Effector memory CD4-positive, alpha-beta T cell (primary cell): ENCODE data around the gene TK1.
"Not testable (repeated sequence)": the region's sequence is repeated elsewhere in the genome, so short reads cannot be mapped to it uniquely, and the experiment has no call there.

Experiments
- DNase-seq, 3 donors: peaks; one replicate each; pipeline ENCODE4 v3.0.0-alpha.2; 2020
- H3K27ac ChIP-seq: 2 replicates; pipeline ENCODE4 v1.7.0; 2013; ENCODE audit warnings: mild to moderate bottlenecking, low read length, moderate library complexity; ENCODE audit not compliant: insufficient read depth, poor library complexity, severe bottlenecking
- H3K27me3 ChIP-seq: replicated peaks from 2 replicates; pipeline ENCODE4 v1.7.0; 2013; ENCODE audit warnings: mild to moderate bottlenecking, low read length; ENCODE audit not compliant: insufficient read depth, control insufficient read depth, poor library complexity, severe bottlenecking
- H3K36me3 ChIP-seq: 2 replicates; pipeline ENCODE4 v1.7.0; 2013; ENCODE audit warnings: mild to moderate bottlenecking, low read length, moderate library complexity; ENCODE audit not compliant: control insufficient read depth, insufficient read depth
- H3K4me1 ChIP-seq: 2 replicates; pipeline ENCODE4 v1.7.0; 2013; ENCODE audit warnings: low read length, mild to moderate bottlenecking; ENCODE audit not compliant: control insufficient read depth, insufficient read depth, poor library complexity, severe bottlenecking
- H3K4me3 ChIP-seq: 2 replicates; pipeline ENCODE4 v1.7.0; 2013; ENCODE audit warnings: low read length, low read depth, mild to moderate bottlenecking; ENCODE audit not compliant: insufficient read depth, poor library complexity, severe bottlenecking
- H3K9me3 ChIP-seq: 2 replicates; pipeline ENCODE4 v1.7.0; 2013; ENCODE audit warnings: mild to moderate bottlenecking, low read length, moderate library complexity; ENCODE audit not compliant: control insufficient read depth

The TK1 gene

DNA sequence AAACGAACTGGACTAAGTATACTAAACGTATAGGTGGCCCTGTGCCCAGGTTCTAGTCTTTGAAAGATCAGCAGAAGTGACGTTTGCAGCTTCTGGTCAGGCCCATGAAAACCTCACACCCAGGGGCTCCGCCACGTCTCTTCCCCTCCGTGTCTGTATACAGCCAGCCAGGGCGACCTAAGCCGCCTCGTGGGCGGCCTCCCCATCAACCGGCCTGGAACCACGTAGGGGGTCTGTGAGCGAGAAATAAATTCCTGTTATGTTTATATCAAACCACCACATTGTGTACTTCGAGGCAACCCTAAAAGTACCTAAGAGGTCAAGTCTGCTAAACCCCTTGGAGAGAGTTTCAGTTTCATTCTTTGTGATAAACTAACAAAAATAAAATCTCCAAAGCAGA, 6.8 kb downstream of the TK1 start:
- Histone ChIP-seq H3K4me3 (no peak overlapping the region), H3K27ac (no peak overlapping the region), H3K27me3 (no peaks in the 10 kb centered on the region), H3K9me3 (no peaks in the 10 kb centered on the region), H3K36me3 (no peaks in the 10 kb centered on the region), H3K4me1 (peaks cover 7% of the 10 kb centered on the region)
- no peak for DNase-seq

DNA sequence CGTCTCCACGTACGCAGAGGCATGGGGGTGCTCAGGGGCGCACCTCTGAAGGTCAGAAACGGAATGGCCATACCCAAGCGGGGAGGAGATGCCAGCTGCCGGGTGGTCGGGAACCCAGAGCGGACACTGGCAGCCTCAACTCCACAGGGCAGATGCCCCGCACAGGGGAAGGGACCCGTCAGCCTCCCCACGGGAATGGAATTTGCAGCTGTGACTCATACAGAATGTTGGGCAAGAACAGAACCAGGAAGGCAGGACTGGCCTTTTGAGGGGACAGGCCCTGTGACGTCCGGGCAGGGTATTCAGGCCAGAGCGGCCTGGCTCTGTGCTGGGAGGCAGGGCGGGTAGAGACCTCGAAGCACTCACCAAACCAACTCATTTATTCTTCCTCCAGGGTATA, 7.5 kb downstream of the TK1 start:
- no peak for DNase-seq
- Histone ChIP-seq H3K27ac (no peak overlapping the region), H3K36me3 (no peaks in the 10 kb centered on the region)

DNA sequence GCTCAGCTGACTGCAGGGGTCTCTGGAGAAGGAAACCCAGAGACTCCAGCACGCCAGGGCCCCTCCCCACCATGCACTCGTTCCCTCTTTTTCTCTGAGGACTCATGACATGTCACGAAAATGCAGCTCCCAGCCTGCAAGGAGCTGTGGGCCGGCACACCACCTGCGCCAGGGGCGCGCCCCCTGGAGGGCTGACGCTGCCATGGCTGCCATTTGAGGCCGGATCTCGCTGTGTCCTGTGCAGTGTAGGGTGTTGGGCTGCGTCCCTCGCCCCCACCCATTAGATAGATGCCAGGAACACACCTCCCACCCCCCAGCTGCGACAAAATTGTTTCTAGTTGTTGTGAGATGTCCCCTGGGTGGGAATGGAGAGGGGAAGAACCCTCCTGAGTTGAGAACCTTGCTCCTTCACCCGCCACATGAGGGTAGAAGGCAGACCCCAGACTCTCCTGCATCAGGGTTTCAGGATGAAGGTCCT, 10.3 kb downstream of the TK1 start:
- no peak overlapping the region for H3K27ac ChIP-seq
- no peaks in the 10 kb centered on the region for H3K27me3 ChIP-seq
- H3K4me3 ChIP-seq, result no peak overlapping the region
- no peaks in the 10 kb centered on the region for H3K9me3 ChIP-seq
- peaks cover 32% of the 10 kb centered on the region for H3K4me1 ChIP-seq
- DNase-seq, result peak; percentile 48 to 58 (median 57)
- peaks cover under 1% of the 10 kb centered on the region for H3K36me3 ChIP-seq

More for the DNA sequence above, 7.5 kb downstream of the TK1 start:
- Histone ChIP-seq H3K9me3 (no peaks in the 10 kb centered on the region), H3K4me3 (no peak overlapping the region), H3K27me3 (no peaks in the 10 kb centered on the region), H3K4me1 (peaks cover 10% of the 10 kb centered on the region)

DNA sequence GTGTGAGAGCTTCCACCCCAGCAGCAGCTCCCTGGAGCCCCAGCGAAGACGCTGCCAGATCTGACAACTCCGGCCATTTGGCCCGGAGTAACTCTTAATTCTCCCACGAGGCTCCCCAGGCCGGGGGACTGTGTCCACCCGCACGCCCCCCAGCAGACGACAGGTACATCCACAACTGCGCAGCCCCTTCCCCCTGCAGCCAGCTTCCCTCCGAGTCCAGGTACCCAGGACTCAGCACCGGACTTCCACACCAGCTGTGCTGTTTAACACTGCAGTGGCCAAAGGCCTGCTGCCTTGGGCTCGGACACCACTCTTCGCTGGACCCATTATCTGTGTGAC, 11.2 kb downstream of the TK1 start:
- Histone ChIP-seq H3K4me3 (no peak overlapping the region), H3K36me3 (peaks cover 7% of the 10 kb centered on the region), H3K27ac (no peak overlapping the region), H3K4me1 (peaks cover 32% of the 10 kb centered on the region), H3K27me3 (no peaks in the 10 kb centered on the region), H3K9me3 (no peaks in the 10 kb centered on the region)
- DNase-seq, result no peak

DNA sequence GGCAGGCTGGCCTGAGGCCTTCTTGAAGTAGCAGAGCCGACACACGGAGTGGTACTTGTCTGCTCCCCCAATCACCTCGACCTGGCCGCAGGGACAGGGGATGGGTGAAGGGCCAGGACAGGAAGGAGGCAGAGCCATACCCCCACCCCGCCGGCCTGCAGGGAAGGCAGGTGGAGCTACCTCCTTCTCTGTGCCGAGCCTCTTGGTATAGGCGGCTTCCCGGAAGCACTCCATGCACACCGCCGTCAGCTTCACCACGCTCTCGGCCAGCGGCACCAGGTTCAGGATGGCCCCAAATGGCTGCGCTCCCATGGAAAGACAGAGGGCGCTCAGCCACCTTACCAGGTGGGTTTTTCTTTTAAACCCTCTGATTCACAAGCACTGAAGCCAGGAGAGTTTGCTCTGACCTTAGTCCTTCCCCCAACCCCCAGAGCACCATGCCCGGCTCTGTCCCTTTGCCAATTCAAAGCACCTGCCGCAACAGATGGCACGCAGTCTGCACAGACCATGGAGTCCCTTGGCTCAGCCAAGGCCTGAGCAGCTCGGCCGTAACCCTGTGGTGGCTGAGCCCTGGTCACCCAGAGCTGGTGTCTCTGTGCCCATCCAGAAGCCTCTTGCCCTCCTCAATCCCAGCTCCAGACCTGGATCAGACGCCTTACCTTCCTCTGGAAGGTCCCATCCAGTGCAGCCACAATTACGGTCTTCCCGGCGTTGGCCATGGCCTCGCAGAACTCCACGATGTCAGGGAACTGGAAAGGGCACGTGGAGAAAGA, 11.8 kb downstream of the TK1 start:
- Histone ChIP-seq H3K4me1 (peaks cover 33% of the 10 kb centered on the region), H3K36me3 (peaks cover 7% of the 10 kb centered on the region), H3K27ac (no peak overlapping the region), H3K4me3 (no peak overlapping the region), H3K27me3 (no peaks in the 10 kb centered on the region), H3K9me3 (no peaks in the 10 kb centered on the region)
- no peak for DNase-seq

DNA sequence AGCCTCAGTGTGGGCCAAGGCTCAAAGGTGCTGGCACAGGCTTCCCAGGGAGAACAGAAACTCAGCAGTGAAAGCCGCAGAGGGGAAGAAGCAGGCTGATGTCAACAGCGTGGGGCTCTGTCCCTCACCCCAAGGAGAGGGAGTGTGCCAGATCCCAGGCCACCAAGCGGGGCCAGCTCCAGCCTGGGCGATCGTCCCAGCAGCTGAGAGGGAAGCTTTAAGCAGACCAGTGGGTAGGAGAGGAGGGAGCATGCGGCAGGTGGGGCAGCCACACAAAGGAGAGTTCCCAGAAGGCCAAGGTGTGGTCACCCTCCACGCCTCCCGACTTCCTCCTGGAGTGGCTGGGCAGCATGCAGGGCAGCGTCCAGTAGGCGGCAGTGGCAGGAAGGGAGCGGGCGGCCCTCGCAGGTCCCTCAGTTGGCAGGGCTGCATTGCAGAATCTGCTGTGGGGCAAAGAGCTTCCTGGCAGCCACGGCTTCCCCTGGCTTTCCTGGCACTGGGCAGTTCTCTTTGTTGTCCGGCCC, 12.4 kb downstream of the TK1 start:
- no peak overlapping the region for H3K4me3 ChIP-seq
- H3K27me3 ChIP-seq, result no peaks in the 10 kb centered on the region
- DNase-seq, result no peak
- peaks cover 7% of the 10 kb centered on the region for H3K36me3 ChIP-seq
- H3K4me1 ChIP-seq, result peaks cover 39% of the 10 kb centered on the region
- H3K9me3 ChIP-seq, result no peaks in the 10 kb centered on the region
- no peak overlapping the region for H3K27ac ChIP-seq

DNA sequence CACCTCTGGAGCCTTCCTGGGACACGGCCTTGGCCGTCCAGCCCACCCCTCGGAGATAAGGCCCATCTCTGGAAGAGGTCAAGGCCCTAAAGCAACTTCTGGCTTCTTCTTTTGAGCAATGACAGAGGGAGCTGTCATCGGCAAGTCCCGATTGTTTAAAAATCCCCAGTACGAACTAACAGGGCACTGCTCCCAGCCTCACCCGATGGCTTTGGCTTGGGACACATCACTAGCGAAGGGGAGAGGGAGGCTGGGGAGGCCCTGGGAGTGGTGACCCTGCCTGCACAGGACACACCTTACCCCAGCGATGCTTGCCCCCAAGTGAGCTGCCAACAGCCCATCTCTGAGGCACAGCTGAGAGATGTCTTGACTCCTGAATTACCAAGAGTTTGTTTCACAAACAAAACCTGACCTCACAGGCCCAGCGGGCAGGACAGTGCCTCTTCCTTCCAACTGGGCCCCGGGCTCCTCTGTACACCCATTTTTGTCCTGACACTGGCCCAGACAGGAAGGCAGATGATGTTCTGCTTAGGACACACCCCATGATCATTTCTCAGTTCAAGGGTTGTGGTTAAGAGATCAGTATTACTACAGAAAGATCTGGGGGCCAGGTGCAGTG, 13.6 kb downstream of the TK1 start:
- Histone ChIP-seq H3K36me3 (peaks cover 7% of the 10 kb centered on the region), H3K4me1 (peaks cover 42% of the 10 kb centered on the region), H3K27me3 (no peaks in the 10 kb centered on the region), H3K9me3 (no peaks in the 10 kb centered on the region), H3K27ac (peak overlapping the region; percentile 49), H3K4me3 (no peak overlapping the region)
- no peak for DNase-seq

DNA sequence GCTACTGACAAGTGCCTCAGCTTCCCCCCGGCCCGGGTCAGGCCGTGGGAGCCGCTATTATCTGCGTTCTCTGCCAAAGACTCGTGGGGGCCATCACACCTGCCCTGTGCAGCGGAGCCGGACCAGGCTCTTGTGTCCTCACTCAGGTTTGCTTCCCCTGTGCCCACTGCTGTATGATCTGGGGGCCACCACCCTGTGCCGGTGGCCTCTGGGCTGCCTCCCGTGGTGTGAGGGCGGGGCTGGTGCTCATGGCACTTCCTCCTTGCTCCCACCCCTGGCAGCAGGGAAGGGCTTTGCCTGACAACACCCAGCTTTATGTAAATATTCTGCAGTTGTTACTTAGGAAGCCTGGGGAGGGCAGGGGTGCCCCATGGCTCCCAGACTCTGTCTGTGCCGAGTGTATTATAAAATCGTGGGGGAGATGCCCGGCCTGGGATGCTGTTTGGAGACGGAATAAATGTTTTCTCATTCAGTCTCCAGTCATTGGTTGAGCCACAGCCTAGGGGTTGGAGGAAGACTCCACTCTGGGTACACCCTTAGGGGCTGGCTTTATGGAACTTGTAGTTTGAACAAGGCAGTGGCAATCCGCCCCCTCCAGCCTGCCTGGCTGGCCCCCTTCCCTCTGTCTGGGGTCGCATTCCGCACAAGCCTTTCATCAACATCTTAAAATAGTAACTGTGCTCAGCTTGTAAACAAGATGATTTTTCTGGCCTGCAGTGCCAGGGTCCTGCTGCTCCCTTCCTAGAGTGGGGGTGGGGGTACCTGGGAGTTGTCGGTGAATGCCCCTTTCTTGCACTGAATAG, 14.4 kb downstream of the TK1 start:
- Histone ChIP-seq H3K27ac (peak overlapping the region; percentile 49), H3K4me1 (peaks cover 42% of the 10 kb centered on the region)
- DNase-seq, result no peak

DNA sequence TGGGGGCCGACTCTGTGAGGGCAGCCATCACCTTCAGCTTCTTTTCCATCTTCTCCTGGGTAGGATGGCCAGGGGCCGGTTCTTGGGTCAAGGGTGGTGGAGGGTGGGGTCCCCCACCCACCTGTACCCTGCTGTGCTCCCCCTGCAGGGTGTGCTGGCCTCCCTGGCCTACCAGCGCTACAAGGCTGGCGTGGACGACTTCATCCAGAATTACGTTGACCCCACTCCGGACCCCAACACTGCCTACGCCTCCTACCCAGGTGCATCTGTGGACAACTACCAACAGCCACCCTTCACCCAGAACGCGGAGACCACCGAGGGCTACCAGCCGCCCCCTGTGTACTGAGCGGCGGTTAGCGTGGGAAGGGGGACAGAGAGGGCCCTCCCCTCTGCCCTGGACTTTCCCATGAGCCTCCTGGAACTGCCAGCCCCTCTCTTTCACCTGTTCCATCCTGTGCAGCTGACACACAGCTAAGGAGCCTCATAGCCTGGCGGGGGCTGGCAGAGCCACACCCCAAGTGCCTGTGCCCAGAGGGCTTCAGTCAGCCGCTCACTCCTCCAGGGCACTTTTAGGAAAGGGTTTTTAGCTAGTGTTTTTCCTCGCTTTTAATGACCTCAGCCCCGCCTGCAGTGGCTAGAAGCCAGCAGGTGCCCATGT, 15.1 kb downstream of the TK1 start:
- H3K27ac ChIP-seq, H3K36me3 ChIP-seq, DNase-seq, H3K27me3 ChIP-seq, H3K9me3 ChIP-seq, H3K4me3 ChIP-seq: not testable (repeated sequence)
- H3K4me1 ChIP-seq, result peaks cover 41% of the 10 kb centered on the region

More for the DNA sequence above, 14.4 kb downstream of the TK1 start:
- no peaks in the 10 kb centered on the region for H3K27me3 ChIP-seq
- H3K36me3 ChIP-seq, result peaks cover 7% of the 10 kb centered on the region
- H3K9me3 ChIP-seq, result no peaks in the 10 kb centered on the region
- H3K4me3 ChIP-seq, result no peak overlapping the region
